Stimulated activated CD4-positive, alpha-beta T cell treated with anti-CD3 and anti-CD28 coated beads, Interleukin-2, amount 100 ng/mL, for 24 hours (primary cell): Measurements from ENCODE around the gene MICAL3.
"Not testable (repeated sequence)": the region's sequence is repeated elsewhere in the genome, so short reads cannot be mapped to it uniquely, and the experiment has no call there.

Experiments used
- DNase-seq, 2 donors: peaks; one replicate each; pipeline ENCODE4 v3.0.0-alpha.2; 2020

Gene MICAL3

GRCh38 chr22:17992976-17993375, 31.4 kb downstream of the MICAL3 start:
- DNase-seq: not testable (repeated sequence)

- not testable (repeated sequence) for DNase-seq
Observed at GRCh38 chr22:17991992-17992391, 32.4 kb downstream of the MICAL3 start.

GRCh38 chr22:17990942-17991341, 33.4 kb downstream of the MICAL3 start:
- DNase-seq: no peak

GRCh38 chr22:17990147-17990546, 34.2 kb downstream of the MICAL3 start:
- DNase-seq: no peak

- DNase-seq: no peak
Observed at GRCh38 chr22:17988800-17989513, 35.4 kb downstream of the MICAL3 start.

GRCh38 chr22:17985606-17986005, 38.8 kb downstream of the MICAL3 start:
- no peak for DNase-seq

- DNase-seq: not testable (repeated sequence)
Observed at GRCh38 chr22:17985071-17985470, 39.3 kb downstream of the MICAL3 start.

GRCh38 chr22:17984114-17984513, 40.2 kb downstream of the MICAL3 start:
- DNase-seq: no peak

- no peak for DNase-seq
Observed at GRCh38 chr22:17982572-17983141, 41.7 kb downstream of the MICAL3 start.

GRCh38 chr22:17981497-17981896, 42.9 kb downstream of the MICAL3 start:
- DNase-seq: no peak

- DNase-seq: peak; percentile 39 to 47
Observed at GRCh38 chr22:17980638-17981051, 43.7 kb downstream of the MICAL3 start.

GRCh38 chr22:17980015-17980590, 44.3 kb downstream of the MICAL3 start:
- no peak for DNase-seq

GRCh38 chr22:17978027-17978426, 46.3 kb downstream of the MICAL3 start:
- no peak for DNase-seq

GRCh38 chr22:17977371-17977770, 47.0 kb downstream of the MICAL3 start:
- no peak for DNase-seq

GRCh38 chr22:17976121-17976520, 48.2 kb downstream of the MICAL3 start:
- DNase-seq: no peak

GRCh38 chr22:17974703-17975372, 49.5 kb downstream of the MICAL3 start:
- peak in 1 of 2 donors; percentile 48 for DNase-seq

- no peak for DNase-seq
Observed at GRCh38 chr22:17974087-17974486, 50.3 kb downstream of the MICAL3 start.

GRCh38 chr22:17973217-17973616, 51.1 kb downstream of the MICAL3 start:
- no peak for DNase-seq

GRCh38 chr22:17972385-17973191, 51.8 kb downstream of the MICAL3 start:
- no peak for DNase-seq

GRCh38 chr22:17971711-17972110, 52.6 kb downstream of the MICAL3 start:
- DNase-seq: no peak

- no peak for DNase-seq
Observed at GRCh38 chr22:17970201-17970708, 54.1 kb downstream of the MICAL3 start.

GRCh38 chr22:17969701-17970113, 54.7 kb downstream of the MICAL3 start:
- DNase-seq: no peak

GRCh38 chr22:17968126-17968525, 56.2 kb downstream of the MICAL3 start:
- DNase-seq: no peak
